GM21367 (cell line): ENCODE results near the gene GARIN5B.
"Not testable (repeated sequence)": the region's sequence is repeated elsewhere in the genome, so short reads cannot be mapped to it uniquely, and the experiment has no call there.

Experiments
- ATAC-seq: cut with Tn5 transposase; IDR thresholded peaks from one replicate; pipeline ENCODE4 v1.9.1; 2021; ENCODE audit not compliant: unreplicated experiment

Gene GARIN5B

GRCh38 chr19:55352040-55352439 is 11.0 kb downstream of the GARIN5B start:
- ATAC-seq = no peak

GRCh38 chr19:55350620-55351315 is 12.3 kb downstream of the GARIN5B start:
- no peak for ATAC-seq

- no peak for ATAC-seq
Measured at GRCh38 chr19:55348317-55349034, 14.6 kb downstream of the GARIN5B start.

- ATAC-seq = no peak
Measured at GRCh38 chr19:55347442-55348009, 15.5 kb downstream of the GARIN5B start.

- no peak for ATAC-seq
Measured at GRCh38 chr19:55346725-55347441, 16.2 kb downstream of the GARIN5B start.

GRCh38 chr19:55345818-55346724 is 17.0 kb downstream of the GARIN5B start:
- no peak for ATAC-seq

- ATAC-seq = no peak
Measured at GRCh38 chr19:55345101-55345817, 17.8 kb downstream of the GARIN5B start.

GRCh38 chr19:55344444-55344843 is 18.6 kb downstream of the GARIN5B start:
- no peak for ATAC-seq

- ATAC-seq = no peak
Measured at GRCh38 chr19:55341595-55342531, 21.2 kb downstream of the GARIN5B start.

- ATAC-seq = no peak
Measured at GRCh38 chr19:55341171-55341588, 21.9 kb downstream of the GARIN5B start.

- ATAC-seq = no peak
Measured at GRCh38 chr19:55340784-55341147, 22.3 kb downstream of the GARIN5B start.

- no peak for ATAC-seq
Measured at GRCh38 chr19:55339889-55340783, 22.9 kb downstream of the GARIN5B start.

GRCh38 chr19:55339105-55339888 is 23.8 kb downstream of the GARIN5B start, which contains the start of gene KMT5C:
Gene KMT5C (plus strand): TSS chr19:55339876. CDS start chr19:55341937, 2,061 bp downstream.
- peak; percentile 74 for ATAC-seq

GRCh38 chr19:55336101-55336500 is 27.0 kb downstream of the GARIN5B start:
- ATAC-seq = no peak

GRCh38 chr19:55333870-55334269 is 29.2 kb downstream of the GARIN5B start:
- ATAC-seq = no peak

GRCh38 chr19:55329791-55330190 is 33.3 kb downstream of the GARIN5B start:
- ATAC-seq = not testable (repeated sequence)

GRCh38 chr19:55328774-55329318 is 34.2 kb downstream of the GARIN5B start:
- not testable (repeated sequence) for ATAC-seq
